Tibial nerve (tissue), 4 donors: Measurements from ENCODE around the gene MAML3. TPM values are rescaled to one million over a fixed set of nuclear protein-coding genes. Genes with fewer than 3 reads are reported as not detected.
A peak's percentile ranks its signal among the peaks of the same experiment; 100 is the strongest.

Experiments
- DNase-seq, 2 donors: peaks; one replicate each; pipeline ENCODE4 v3.0.0-alpha.2; 2019; ENCODE audit warnings: low spot score in 2 of 2
- H3K27ac ChIP-seq, 4 donors: fragments of 200-600 bp; sonication (generic) in 3 of 4; one replicate each; pipeline ENCODE4 v1.5.1; 2017 to 2019; ENCODE audit warnings: mild to moderate bottlenecking in 1 of 4
- H3K27me3 ChIP-seq, 2 donors: fragments of 200-600 bp; sonication (generic) in 1 of 2; one replicate each; pipeline versions ENCODE4 v1.5.1 to v1.6.0; 2017 to 2019
- H3K36me3 ChIP-seq, 3 donors: fragments of 200-600 bp; sonication (generic); one replicate each; pipeline ENCODE4 v1.5.1; 2018 to 2019
- H3K4me1 ChIP-seq, 4 donors: fragments of 200-600 bp; sonication (generic) in 3 of 4; one replicate each; pipeline ENCODE4 v1.5.1; 2017 to 2019
- H3K4me3 ChIP-seq, 4 donors: fragments of 200-600 bp; sonication (generic) in 3 of 4; one replicate each; pipeline ENCODE4 v1.5.1; 2017 to 2019; ENCODE audit warnings: mild to moderate bottlenecking in 1 of 4, moderate library complexity in 1 of 4
- H3K9me3 ChIP-seq, 4 donors: fragments of 200-600 bp; sonication (generic) in 3 of 4; one replicate each; pipeline ENCODE4 v1.5.1; 2017 to 2019
- CTCF ChIP-seq, 5 experiments: fragments of 200-600 bp in 3 of 5; fragments of 450-650 bp in 2 of 5; sonication (generic) in 3 of 5; IDR thresholded peaks; one replicate each; pipeline ENCODE4 v1.5.1; 2016 to 2019; ENCODE audit warnings: antibody characterized with exemption in 5 of 5, mild to moderate bottlenecking in 3 of 5, moderate library complexity in 2 of 5
- EP300 ChIP-seq, 2 donors: sonication (generic); formaldehyde crosslinking; IDR thresholded peaks; one replicate each; pipeline ENCODE4 v1.6.1; 2017; ENCODE audit warnings: antibody characterized with exemption in 2 of 2, mild to moderate bottlenecking in 1 of 2
- POLR2A ChIP-seq, 2 donors: fragments of 450-650 bp; IDR thresholded peaks; one replicate each; pipeline ENCODE4 v1.6.1; 2017; ENCODE audit warnings: antibody characterized with exemption in 2 of 2, mild to moderate bottlenecking in 2 of 2, moderate library complexity in 2 of 2
- WGBS, 2 donors: methylation state at CpG; one replicate each; pipeline ENCODE4 v1.1.5; 2018; 5-methylcytosine and 5-hydroxymethylcytosine counted together
- total RNA-seq, 4 donors: library from RNA; depleted of rRNA; stranded (reverse); fragments of >200 nt; gene quantifications; one replicate each; pipeline ENCODE4 v1.1.0, GENCODE V29; 2016

Gene MAML3
- total RNA-seq, 4 donors from 2014 or later = 8.6 to 10.5 (median 9.4) TPM

GRCh38 chr4:139734875-139735380 lies 419.1 kb downstream of the MAML3 start:
- 0 to 1% methylated on average over 13 to 23 of the region's 42 CpGs for WGBS, 2 donors
- no peaks in the 10 kb centered on the region for H3K27me3 ChIP-seq
- peak; percentile 71 to 74 for DNase-seq

GRCh38 chr4:139734201-139734874 lies 419.6 kb downstream of the MAML3 start:
- peak in 1 of 2 donors; percentile 57 for DNase-seq
- H3K27ac ChIP-seq = peak overlapping the region; percentile 76 to 97 (median 84)
- peaks cover 0 to 38% (median 15%) of the 10 kb centered on the region in 4 donors for H3K4me1 ChIP-seq
- H3K27me3 ChIP-seq = no peaks in the 10 kb centered on the region
- peak overlapping the region; percentile 40 to 74 (median 52) for H3K4me3 ChIP-seq
- peaks cover 0 to 5% (median 0%) of the 10 kb centered on the region in 3 donors for H3K36me3 ChIP-seq
- TF ChIP-seq CTCF (IDR thresholded peaks at IDR 0.05) (no peak), EP300 (IDR thresholded peaks at IDR 0.05) (peak in 1 of 2 donors; percentile 56)
- H3K9me3 ChIP-seq = no peaks in the 10 kb centered on the region
- WGBS, 2 donors = 5 to 7% methylated on average over 9 to 14 of the region's 14 CpGs

More at GRCh38 chr4:139734875-139735380, 419.1 kb downstream of the MAML3 start:
- Histone ChIP-seq H3K27ac (peak overlapping the region; percentile 76 to 97 (median 84)), H3K36me3 (no peaks in the 10 kb centered on the region), H3K9me3 (no peaks in the 10 kb centered on the region), H3K4me3 (peak overlapping the region; percentile 40 to 74 (median 52)), H3K4me1 (peaks cover 0 to 42% (median 15%) of the 10 kb centered on the region in 4 donors)
- peak in 1 of 2 donors; percentile 40 for TF ChIP-seq POLR2A (IDR thresholded peaks at IDR 0.05)
- peak in 1 of 2 donors; percentile 82 for TF ChIP-seq EP300 (IDR thresholded peaks at IDR 0.05)
- TF ChIP-seq CTCF (IDR thresholded peaks at IDR 0.05) = peak; percentile 64 to 96 (median 93)

- Histone ChIP-seq H3K9me3 (no peaks in the 10 kb centered on the region), H3K36me3 (peaks cover 0 to 15% (median 0%) of the 10 kb centered on the region in 3 donors), H3K27ac (no peak overlapping the region), H3K4me1 (peaks cover 0 to 29% (median 13%) of the 10 kb centered on the region in 4 donors), H3K4me3 (no peak overlapping the region), H3K27me3 (no peaks in the 10 kb centered on the region)
- WGBS, 2 donors = 77 to 87% methylated on average over 4 of the region's 4 CpGs
- DNase-seq = no peak
- no peak for TF ChIP-seq CTCF (IDR thresholded peaks at IDR 0.05)
Measured at GRCh38 chr4:139732991-139733570, 420.9 kb downstream of the MAML3 start.

GRCh38 chr4:139728840-139729239 lies 425.1 kb downstream of the MAML3 start:
- 81 to 98% methylated on average over 3 of the region's 3 CpGs for WGBS, 2 donors
- H3K27ac ChIP-seq = no peak overlapping the region
- TF ChIP-seq CTCF (IDR thresholded peaks at IDR 0.05) (no peak), POLR2A (IDR thresholded peaks at IDR 0.05) (no peak), EP300 (IDR thresholded peaks at IDR 0.05) (no peak)
- H3K27me3 ChIP-seq = no peaks in the 10 kb centered on the region
- H3K9me3 ChIP-seq = no peaks in the 10 kb centered on the region
- peaks cover 0 to 35% (median 0%) of the 10 kb centered on the region in 3 donors for H3K36me3 ChIP-seq
- DNase-seq = no peak
- H3K4me3 ChIP-seq = no peak overlapping the region
- peaks cover 0 to 3% (median under 1%) of the 10 kb centered on the region in 4 donors for H3K4me1 ChIP-seq

- Histone ChIP-seq H3K9me3 (no peaks in the 10 kb centered on the region), H3K27me3 (no peaks in the 10 kb centered on the region), H3K27ac (no peak overlapping the region), H3K36me3 (peaks cover 0 to 35% (median 0%) of the 10 kb centered on the region in 3 donors), H3K4me1 (no peaks in the 10 kb centered on the region), H3K4me3 (no peak overlapping the region)
- DNase-seq = no peak
- TF ChIP-seq CTCF (IDR thresholded peaks at IDR 0.05) = no peak
- TF ChIP-seq EP300 (IDR thresholded peaks at IDR 0.05) = no peak
- TF ChIP-seq POLR2A (IDR thresholded peaks at IDR 0.05) = no peak
- WGBS, 2 donors = 93 to 96% methylated on average over 4 of the region's 4 CpGs
Measured at GRCh38 chr4:139728146-139728545, 425.8 kb downstream of the MAML3 start.
